HG03457 (cell line): ENCODE measurements around the gene GPBAR1.
"Not testable (repeated sequence)": the region's sequence is repeated elsewhere in the genome, so short reads cannot be mapped to it uniquely, and the experiment has no call there.

Experiments
- ATAC-seq: cut with Tn5 transposase; IDR thresholded peaks from one replicate; pipeline ENCODE4 v1.9.1; 2021; ENCODE audit warnings: moderate number of reproducible peaks; ENCODE audit not compliant: unreplicated experiment

Gene GPBAR1

DNA sequence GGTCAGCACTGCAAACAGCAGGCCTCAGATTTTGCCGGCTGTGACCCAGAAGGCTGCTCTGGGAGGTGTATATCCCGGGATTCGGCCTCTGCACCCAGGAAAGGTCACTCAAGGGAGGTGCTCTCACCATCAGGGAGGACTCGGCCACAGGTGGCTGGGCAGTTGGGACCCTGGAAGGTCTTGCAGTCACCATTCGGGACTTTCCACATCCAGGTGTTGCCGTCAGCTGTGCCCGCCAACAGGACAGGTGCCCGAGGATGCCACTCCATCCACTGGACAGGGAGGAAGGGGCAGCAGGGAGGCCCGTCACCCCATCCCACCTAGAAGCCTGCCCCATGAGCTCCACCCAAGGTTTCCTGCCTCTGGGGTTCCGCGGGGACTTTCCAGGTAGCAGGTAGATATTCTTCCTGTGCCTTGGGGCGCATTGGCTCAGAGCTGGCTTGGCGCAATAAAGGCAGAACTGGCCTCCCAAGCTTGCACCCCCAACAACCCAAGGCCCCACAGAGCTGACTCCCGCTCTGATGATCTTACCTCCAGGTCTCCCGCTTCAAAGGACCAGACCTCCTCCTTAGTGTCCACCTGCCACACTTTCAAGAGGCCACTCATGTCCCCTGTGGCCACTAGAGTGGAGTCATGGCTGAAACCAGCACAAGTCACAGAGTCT is 5.6 kb downstream of the GPBAR1 start:
- ATAC-seq, result no peak

DNA sequence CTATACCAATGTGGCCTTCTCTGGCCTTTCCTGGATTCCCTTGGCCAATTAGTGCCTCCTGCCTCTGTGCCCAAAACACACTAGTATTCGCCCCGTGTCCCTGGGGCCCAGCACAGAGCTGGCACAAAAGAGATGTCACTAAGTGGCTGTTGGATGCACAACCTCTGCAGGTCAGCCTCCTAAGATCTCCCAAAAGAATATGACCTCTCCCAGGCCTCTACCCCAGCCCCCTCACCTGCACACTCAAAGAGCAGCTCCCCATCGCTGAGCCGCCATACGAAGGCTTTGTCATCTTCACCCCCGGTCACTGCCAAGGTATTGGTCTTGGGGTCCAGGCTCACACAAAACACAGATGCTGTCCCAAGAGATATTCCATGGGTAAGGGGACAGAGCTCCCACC is 6.4 kb downstream of the GPBAR1 start:
- ATAC-seq, result no peak

DNA sequence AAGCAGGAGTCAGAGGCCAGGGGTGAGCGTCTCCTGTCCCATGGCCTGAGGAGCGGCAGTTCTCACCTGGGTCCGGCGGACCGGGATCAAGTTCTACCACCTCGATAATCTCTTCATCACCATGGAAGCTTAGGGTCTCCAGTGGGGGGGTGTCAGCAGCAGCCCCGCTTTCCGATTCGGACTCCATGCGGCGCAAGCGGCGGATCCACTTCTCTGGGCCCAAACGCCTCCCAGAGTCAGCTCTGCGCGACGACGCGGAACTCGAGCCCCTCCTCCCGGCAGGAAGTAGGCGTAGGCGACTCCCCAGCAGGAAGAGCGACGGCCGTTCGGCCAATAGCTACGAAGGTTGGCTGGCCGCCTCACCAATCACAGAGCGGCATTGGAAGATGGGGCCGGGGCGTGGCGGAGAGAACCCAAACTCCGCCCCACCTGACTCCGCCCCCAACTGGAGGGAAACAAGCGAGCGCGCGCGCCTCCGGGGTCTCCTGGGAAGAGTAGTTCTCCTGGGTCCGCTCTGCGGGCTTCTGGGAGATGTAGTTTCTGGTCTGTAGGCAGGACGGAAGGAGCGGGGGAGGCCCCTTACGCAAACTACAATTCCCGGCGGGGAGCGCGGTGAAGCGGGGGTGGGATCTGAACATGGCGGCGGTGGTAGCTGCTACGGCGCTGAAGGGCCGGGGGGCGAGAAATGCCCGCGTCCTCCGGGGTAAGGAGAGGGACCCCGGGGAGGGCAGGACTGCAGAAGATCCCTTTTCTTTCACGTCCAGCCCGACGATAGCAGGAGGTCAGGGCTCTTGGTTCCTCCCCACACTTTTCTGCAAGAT is 9.3 kb downstream of the GPBAR1 start, which contains the start of the genes AAMP and PNKD:
Gene AAMP (minus strand): TSS at position 238 of the 821 bp plus-strand sequence. CDS start 51 bp downstream, at position 187.
Gene PNKD (plus strand): TSS at position 620 of the 821 bp plus-strand sequence. CDS start 17 bp downstream, at position 637.
- ATAC-seq, result peak; percentile 81

DNA sequence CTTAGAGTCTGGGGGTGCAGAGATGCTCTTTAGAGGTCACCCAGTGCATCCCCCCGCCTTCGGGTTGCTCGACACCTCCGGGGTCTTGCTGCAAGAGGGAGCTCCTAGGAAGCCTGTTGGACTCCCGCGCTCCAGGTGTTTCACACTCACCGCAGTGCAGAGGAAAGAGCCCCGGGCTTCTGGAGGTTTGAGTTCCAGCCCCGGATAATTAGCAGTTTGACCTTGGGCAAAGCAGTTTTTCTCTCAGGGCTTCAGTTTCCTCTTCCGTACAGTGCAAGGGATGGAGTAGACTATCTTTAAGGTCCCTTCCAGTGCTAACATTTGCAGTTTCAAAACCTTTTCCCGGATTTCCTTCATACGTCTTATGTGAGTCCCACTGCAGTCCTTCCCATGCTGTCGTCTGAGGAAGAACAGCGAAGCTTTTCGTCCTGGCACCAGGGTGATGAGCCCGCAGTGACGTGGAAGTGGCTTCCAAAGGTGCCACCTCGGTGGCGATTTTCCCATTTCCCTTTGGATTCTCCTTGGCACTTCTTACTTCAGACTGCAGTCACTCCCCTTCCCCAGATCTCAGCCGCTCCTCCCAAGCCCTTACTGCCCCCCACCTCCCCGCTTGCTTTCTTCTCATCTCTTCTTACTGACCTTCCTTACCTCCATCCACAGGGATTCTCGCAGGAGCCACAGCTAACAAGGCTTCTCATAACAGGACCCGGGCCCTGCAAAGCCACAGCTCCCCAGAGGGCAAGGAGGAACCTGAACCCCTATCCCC is 10.1 kb downstream of the GPBAR1 start:
- no peak for ATAC-seq

DNA sequence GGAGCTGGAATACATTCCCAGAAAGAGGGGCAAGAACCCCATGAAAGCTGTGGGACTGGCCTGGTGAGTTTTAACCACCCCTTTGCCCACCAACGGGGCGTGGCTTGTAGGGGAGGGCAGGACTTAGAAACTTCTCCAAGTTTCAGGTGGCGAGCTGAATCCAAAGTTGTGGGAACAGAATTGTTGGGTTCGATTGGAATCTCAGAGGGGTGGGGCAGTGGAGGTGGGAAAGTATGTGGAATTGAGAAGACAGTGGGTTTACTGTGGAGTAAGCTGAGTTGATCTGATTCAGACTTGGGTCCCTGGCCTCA is 10.6 kb downstream of the GPBAR1 start:
- no peak for ATAC-seq

DNA sequence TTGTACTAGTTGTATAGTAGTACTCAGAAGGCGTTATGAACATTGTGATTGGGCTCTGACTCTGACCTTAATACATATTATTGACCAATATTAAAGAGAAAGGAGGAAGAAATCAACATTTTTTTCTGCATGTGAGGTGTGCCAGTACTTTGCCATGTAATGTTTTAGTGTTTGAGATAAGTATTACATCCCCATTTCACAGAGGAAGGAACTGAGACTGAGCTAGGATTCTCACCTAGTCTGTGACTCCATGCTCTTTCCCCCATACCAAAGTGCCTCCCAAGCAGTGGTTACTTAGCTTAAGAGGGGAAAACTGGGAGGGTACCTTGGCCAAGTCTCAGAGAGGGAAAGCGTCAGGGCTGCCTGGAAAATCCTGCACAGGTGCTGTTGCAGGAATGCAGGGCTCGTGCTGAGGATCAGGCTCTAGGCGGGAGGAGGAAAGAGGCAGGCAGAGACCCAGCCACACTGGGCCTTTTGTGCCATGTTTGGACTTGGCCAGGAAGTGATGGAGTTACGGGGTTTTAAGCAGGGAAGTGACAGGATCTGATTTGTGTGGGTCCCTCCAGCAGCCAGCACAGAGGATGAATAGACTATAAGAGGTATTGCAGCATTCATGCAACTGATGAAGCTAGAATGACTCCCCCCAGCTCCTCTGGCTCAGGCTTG is 11.2 kb downstream of the GPBAR1 start:
- no peak for ATAC-seq

DNA sequence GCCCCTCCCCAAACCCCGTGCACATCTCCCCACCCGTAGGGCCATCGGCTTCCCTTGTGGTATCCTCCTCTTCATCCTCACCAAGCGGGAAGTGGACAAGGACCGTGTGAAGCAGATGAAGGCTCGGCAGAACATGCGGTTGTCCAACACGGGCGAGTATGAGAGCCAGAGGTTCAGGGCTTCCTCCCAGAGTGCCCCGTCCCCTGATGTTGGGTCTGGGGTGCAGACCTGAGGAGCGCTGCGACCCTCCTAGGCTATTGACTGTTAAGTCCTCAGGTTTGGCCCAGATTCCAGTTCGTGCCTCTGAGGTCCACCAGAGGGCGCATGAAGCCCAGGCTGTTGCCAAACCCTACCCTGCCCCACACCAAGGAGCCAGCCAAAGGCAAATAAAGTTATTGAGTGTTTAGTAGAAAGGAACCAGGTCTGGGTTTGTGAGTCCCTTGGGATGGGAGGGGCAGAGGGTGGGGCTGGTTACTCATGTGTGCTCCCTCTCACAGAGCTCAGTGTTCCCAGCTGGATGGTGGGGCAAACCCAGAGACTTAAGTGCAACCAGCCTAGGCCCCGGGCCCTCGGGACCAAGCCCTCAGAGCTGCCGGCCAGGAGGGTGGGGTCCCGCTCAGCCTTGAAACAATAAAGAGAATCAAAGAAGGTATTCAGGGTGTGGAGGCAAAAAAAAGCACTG is 11.9 kb downstream of the GPBAR1 start:
- peak; percentile 25 for ATAC-seq

DNA sequence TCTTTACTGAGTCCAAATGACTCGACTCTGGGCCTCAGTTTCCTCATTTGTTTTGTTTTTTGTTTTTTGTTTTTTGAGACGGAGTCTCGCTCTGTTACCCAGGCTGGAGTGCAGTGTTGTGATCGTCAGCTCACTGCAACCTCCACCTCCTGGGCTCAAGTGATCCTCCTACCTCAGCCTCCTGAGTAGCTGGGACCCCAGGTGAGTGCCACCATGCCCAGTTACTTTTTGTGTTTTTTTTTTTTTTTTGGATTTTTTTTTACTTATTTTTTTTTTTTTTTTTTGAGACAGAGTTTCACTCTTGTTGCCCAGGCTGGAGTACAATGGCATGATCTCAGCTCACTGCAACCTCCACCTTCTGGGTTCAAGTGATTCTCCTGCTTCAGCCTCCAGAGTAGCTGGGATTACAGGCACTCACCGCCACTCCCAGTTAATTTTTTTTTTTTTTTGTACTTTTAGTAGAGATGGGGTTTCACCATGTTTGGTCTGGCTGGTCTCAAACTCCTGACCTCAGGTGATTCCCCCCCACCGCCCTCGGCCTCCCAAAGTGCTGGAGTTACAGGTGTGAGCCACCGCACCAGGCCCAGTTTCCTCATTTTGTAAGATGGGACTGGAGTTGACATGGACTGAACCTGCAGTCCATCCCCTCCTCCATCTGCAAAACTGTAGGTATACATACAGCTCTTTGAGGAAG is 12.5 kb downstream of the GPBAR1 start:
- ATAC-seq, result not testable (repeated sequence)

DNA sequence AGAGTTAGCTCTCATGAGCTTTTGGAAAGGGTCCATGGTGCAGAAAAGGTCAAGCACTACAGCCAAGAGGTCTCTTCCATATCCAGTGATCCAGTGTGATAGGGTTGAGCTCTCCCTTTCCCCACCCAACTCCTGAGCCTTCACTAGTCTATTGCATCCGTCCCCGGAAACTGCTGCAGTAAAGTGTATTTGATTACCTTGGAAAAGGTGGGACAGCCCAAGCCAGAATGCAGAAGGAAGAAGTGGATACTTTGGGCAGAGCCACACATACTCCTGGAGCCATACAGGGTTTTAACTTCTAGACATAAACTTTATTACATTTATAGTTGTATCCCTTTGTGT is 13.1 kb downstream of the GPBAR1 start:
- no peak for ATAC-seq

DNA sequence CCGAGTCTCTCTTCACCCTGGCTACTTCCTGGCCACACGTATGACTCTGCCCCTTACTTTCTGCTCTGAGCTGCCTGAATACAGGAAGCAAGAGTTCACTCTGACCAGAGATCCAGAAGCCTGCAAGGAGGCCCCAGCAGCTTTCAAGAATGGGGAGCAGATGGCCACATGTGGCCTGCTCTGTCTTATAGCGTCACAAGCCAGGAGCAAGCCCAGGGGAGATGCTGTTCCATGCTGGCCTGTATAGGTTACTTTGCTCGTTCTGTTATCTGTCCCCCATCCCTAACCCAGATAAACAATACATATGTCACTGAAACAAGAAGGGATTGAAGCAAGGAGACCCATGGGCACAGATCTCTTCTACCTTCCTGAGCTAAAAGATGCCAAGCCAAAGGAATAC is 13.8 kb downstream of the GPBAR1 start:
- ATAC-seq, result no peak

DNA sequence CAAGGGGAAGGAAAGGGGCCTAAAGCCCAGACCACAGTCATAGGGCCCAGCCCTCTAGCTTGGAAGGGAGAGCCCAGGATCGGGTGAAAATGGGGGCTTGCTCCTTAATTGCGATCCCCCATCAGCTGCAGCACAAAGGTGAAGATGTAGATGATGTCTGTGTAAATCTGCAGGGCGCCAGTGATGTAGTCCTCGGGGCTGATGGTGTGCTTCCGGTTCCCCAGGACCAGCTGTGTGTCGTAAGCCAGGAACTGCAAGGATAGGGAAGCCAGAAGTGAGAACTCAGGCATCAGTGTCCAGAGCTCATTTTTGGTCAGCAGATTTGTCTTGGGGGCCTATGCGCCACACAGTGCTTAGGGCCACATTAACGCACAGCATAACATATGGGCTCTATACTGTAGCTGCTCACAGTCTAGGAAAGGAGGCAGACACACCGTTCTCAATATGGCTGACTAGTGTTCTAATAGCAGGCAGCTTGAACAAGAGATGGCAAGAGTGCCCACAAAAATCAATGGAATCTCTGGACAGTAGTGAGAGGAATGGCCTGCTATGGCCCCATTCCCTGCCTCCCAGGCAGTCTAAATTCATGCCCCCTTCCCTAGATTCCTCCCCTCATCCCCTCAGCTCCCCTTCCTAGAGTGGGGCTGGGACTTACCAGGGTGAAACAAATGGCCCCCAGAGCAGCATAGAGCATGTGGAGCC is 14.7 kb downstream of the GPBAR1 start:
- ATAC-seq, result no peak

DNA sequence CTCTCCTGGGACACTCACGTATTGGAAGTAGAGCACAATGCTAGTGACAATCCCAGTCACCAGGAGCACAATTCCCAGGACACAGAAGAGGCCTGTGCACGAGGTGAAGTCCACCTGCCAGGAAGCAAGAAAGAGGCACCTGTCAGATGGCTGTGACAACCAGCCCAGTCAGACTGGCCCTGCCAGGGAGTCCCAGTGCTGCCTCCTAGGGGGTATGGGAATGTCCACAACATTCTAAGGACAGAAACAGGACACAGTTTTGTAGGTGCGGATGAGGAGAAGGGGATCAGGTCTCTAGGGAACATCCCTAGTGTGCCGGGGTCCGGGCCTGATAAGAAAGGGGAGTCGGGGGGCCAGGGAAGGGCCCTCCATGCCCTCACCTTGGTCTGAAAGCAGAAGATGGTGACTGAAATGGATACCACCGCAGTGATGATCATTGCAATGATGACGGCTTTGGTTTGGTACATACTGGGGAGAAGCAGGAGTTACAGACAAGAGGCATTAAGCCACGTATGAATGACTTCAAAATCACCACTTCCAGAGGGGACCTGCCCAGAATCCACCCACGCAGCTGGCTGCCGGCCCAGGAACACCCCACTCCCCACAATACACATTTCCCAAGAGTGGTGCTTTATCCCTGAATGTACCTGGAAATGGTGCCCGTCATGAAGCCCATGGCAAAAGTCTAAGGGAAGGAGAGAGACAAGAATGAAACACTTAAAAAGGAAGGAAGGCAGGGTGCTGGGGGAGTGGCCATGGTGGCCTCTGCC is 16.4 kb downstream of the GPBAR1 start:
- no peak for ATAC-seq

DNA sequence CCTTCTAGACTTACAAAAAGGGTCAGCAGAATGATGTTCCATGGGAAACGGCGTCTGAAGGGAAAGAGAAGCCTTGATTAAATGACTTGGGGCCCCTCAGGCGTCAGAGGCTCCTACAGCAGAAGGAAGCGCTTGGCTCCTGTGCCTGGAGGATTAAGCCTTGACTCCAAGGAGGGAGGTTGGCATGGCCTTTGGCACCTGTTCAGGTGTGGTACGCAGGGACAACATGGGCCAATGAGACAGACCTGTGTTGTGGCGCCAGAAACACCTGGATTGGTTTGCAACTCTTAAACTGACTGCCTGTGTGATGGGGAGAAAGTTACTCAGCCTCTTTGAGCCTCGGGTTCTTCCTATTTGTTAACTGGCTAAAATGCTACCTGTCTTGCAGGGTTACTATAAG is 17.1 kb downstream of the GPBAR1 start:
- no peak for ATAC-seq

DNA sequence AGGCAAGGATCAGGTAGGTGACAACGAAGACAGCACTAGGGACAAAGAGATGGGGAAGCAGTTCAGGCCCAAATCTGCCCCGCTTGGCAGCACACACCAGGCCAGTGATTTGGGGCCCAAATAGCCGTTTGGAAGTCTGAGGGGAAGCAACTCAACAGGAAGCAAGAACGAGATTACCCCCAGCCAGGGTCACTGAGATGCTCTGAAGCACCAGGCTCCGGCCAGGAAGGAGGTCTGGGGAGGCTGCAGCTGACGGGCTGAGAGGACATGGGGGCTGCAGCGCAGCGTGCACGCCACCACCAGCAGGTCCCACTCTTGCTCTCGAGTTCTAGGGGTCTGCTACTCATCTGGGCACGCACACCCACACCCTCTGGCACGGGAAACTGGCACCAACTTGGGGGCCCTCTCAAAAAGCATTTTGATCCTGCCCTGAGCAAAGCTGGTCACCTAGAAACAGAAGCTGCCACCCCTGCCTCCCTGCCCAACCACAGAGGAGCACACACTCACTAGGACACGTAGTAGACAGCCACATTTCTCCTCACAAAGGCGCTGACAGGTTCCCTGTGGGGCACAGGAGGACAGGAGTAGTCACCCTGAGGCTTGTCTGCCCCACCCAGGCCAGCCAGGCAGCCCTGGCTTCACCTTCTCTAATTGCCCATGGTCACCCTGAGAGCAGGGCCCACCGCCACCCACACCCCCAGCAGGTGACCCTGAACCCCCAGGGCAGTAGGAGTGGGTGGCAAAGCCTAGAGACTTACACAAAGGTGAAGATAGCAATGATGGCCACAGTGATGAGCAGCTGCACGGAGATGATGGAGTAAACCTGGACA is 17.9 kb downstream of the GPBAR1 start:
- no peak for ATAC-seq

DNA sequence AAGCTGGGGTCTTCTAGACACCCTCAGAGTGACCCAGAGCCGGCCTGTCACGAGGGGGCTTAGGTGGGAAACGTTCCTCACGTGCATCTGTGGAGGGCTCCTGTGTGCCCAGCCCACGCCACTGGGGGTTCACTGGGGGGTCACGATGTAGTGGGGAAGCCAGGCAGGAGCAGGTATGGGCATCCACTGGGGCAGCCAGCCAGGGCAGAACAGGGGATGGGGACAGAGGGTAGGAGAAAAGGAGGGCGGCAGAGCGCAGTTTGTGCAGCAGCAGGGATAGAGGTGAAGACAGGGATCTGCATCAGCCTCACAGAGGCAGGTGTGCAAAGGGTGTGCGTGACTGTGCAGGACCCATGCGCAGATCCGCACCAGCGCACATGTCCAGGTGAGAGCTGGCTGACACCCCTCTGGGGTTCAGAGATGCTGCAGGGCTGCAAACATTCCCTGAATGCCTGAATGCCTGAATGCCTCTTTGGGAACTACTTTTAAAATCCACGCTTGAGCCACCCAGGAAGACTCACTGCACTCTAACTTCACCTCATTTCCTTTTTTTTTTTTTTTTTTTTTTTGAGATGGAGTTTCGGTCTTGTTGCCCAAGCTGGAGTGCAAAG is 19.6 kb downstream of the GPBAR1 start:
- no peak for ATAC-seq

DNA sequence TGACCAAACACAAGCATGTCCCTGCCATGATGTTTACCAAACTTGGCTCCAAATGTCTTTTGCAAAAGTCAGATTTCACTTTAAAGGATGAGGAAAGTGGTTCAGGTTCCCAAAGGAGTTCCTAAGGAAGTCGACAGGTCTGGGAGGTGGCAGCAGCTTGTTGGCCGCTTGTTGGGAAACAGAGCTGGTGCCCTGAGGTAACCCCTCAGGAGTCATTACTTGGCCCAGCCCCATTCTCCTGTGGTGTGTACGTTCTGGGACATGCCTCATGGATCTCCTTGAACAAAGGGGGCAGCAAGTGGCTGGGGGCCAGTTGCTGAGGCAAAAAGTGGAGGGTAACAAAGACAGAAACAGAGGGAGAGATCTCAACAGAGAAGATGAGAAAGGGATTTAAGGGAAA is 20.6 kb downstream of the GPBAR1 start:
- ATAC-seq, result no peak

DNA sequence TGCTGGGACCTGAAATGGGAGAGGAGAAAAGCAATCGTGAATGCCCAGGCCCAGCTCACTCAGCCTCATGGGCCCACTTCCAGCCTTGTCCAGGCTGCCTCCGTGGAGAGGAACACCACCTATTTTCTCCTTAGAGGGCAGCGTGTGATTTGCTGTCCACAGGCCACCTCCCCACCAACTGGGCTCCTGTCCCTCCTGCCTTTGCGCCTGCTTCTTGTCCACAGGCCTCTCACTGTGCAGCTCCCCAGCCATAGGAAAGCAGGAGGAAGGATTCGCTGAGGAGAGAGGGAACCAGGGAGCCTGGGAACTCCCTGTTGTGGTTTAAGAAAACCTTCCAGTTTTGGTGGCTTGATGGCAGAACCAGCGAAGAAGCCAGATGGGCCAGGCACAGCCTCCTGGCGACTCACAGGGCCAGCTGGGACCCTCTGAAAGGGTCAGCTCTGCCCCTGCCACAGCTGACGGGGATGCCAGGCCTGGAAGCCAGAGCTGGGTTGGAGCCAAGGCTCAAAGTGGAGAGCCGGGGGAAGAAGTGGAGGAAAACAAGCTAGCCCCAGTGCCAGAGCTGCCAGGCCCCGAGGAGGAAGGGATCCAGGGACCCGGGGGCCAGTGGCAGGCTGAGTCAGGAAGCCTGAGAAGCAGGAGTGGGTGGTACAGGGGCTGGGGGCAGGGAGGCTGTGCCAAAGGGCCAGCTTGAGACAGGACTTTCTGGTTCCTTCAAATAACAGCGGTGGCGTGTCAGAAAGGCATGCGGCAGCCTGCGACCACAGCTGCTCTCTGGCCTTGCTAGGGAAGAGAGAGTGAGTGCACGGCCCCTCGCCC is 21.6 kb downstream of the GPBAR1 start:
- no peak for ATAC-seq
